ACC112 (cell line): ENCODE data around the gene ARHGAP15.

ENCODE experiments used
- H2AFZ ChIP-seq: fragments of 200-600 bp; sonication (generic); one replicate; pipeline ENCODE4 v1.6.0; 2017; ENCODE audit warnings: antibody characterized with exemption, low read length; ENCODE audit not compliant: unreplicated experiment
- H3K27ac ChIP-seq: fragments of 200-600 bp; sonication (generic); 2 replicates; pipeline ENCODE4 v1.5.1; 2014; ENCODE audit warnings: low read depth, mild to moderate bottlenecking, antibody characterized with exemption, low read length, moderate library complexity
- H3K27me3 ChIP-seq: fragments of 200-600 bp; sonication (generic); 2 replicates; pipeline ENCODE4 v1.6.1; 2014; ENCODE audit warnings: mild to moderate bottlenecking, antibody characterized with exemption, low read length, moderate library complexity, mixed read lengths; ENCODE audit not compliant: insufficient read depth
- H3K36me3 ChIP-seq: fragments of 200-600 bp; sonication (generic); 2 replicates; pipeline ENCODE4 v1.6.1; 2016; ENCODE audit warnings: mild to moderate bottlenecking, antibody characterized with exemption, low read length, moderate library complexity, mixed read lengths; ENCODE audit not compliant: insufficient read depth
- H3K4me1 ChIP-seq: fragments of 200-600 bp; sonication (generic); one replicate; pipeline ENCODE4 v1.6.1; 2016; ENCODE audit warnings: low read length, mixed read lengths; ENCODE audit not compliant: insufficient read depth, unreplicated experiment, control insufficient read depth
- H3K4me3 ChIP-seq: fragments of 200-600 bp; sonication (generic); 2 replicates; pipeline ENCODE4 v1.5.1; 2014; ENCODE audit warnings: mild to moderate bottlenecking, low read depth, low read length
- H3K79me2 ChIP-seq: fragments of 200-600 bp; sonication (generic); one replicate; pipeline ENCODE4 v1.6.0; 2016; ENCODE audit warnings: low read length; ENCODE audit not compliant: control insufficient read depth, unreplicated experiment, insufficient read depth

Gene ARHGAP15

DNA sequence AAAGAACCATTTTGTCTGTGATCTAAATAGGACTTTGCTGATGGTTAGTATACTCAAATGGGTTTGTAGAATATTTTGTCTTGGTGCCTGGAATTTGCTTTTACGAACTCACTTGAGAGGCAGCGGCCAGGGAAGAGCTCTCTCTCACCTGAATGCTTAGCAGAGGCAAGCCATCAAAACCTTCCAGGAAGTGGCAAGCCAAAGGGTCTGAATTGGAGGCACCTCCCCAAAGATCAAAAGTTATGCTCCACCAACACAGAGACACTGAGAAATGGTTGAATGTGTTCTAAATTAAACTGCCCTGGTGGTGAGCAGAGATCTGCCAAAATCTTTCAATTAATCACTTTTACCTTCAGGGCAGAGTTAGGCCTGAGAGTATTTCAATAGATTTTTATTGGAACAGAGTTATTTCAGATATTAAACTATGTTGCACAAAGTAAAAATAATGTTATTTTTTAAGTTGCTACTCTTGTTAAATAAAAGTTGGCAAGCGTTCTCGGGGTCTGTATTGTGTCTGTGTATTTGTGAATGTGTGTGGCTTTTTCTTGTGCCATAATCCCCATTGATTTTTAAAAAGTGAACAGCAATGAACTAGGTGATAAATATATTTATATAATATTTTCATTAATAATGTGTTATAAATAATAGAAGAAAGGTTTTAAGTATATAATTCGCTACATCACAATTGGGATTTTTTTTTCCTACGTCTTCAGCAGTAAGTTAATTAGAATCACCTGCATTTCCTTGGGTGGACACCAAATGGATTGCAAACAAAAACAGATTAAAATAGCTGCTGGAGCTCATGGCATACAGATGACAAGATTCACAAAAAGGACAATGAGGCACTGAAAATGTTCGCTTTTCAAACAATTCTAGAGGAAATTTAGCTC lies 416.1 kb downstream of the ARHGAP15 start:
- H3K27me3 ChIP-seq = no peaks in the 10 kb centered on the region
- H3K4me3 ChIP-seq = no peak overlapping the region
- no peak overlapping the region for H2AFZ ChIP-seq
- no peaks in the 10 kb centered on the region for H3K4me1 ChIP-seq
- no peaks in the 10 kb centered on the region for H3K36me3 ChIP-seq
- H3K27ac ChIP-seq = no peak overlapping the region
- H3K79me2 ChIP-seq = no peaks in the 10 kb centered on the region

DNA sequence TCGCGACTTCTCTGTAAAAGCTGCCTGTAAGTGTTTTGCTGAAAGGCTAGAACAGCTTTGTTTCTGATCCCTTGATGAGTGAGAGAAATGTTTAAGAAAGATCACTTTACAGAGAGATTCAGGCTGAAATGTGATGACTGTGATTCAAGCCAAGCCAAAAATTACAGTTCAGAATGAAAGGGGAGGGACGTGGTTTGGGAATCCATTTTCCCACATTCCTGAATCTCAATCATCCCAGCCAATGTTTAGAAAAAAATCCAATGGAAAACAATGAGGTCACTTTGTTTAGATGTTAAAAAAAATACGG lies 416.7 kb downstream of the ARHGAP15 start:
- Histone ChIP-seq H3K27me3 (no peaks in the 10 kb centered on the region), H3K36me3 (no peaks in the 10 kb centered on the region), H3K4me1 (no peaks in the 10 kb centered on the region), H3K27ac (no peak overlapping the region), H3K79me2 (no peaks in the 10 kb centered on the region), H2AFZ (no peak overlapping the region), H3K4me3 (no peak overlapping the region)

DNA sequence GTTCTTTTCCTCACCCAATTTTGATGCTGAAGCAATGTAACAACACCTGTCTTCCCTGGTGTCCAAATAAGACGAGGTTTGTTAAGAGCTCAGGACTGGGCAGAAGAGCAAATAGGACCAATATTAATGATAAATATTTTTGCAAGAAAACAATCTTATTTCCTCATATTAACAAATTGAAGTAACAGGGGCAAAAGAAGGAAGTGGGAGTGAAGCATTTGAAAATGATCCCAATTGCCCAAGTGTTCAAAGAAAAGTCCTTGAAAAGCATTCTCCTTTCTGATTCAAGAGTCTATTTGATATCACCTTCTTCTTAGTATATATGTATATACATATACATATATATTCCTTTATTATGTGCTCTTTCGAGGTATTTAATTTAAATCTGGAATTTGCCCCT lies 418.8 kb downstream of the ARHGAP15 start:
- no peaks in the 10 kb centered on the region for H3K36me3 ChIP-seq
- no peaks in the 10 kb centered on the region for H3K27me3 ChIP-seq
- H2AFZ ChIP-seq = no peak overlapping the region
- no peak overlapping the region for H3K27ac ChIP-seq
- H3K4me1 ChIP-seq = no peaks in the 10 kb centered on the region
- no peak overlapping the region for H3K4me3 ChIP-seq
- H3K79me2 ChIP-seq = no peaks in the 10 kb centered on the region

DNA sequence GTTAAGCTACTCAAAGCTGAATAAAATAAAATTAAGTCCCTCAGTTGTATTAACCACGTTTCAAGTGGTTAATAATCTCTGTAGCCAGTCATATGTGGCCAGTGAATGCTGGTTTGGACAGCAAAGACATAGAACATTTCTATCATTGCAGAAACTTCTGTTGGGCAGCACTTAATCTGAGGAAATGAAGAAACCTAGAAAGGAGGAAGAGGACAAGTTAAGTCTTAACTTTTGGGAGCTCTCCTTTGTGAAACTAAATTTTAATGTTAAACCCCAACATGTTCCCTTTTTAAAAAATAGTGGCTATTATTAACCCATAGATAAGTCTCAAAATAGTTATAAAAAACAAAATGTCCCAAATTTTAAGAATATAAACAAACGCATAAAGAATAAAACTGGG lies 421.3 kb downstream of the ARHGAP15 start:
- Histone ChIP-seq H3K27me3 (no peaks in the 10 kb centered on the region), H3K4me3 (no peak overlapping the region), H2AFZ (no peak overlapping the region), H3K27ac (no peak overlapping the region), H3K4me1 (no peaks in the 10 kb centered on the region), H3K79me2 (no peaks in the 10 kb centered on the region), H3K36me3 (no peaks in the 10 kb centered on the region)

GRCh38 chr2:143551971-143552650 lies 422.9 kb downstream of the ARHGAP15 start:
- Histone ChIP-seq H3K36me3 (no peaks in the 10 kb centered on the region), H3K27me3 (no peaks in the 10 kb centered on the region), H3K79me2 (no peaks in the 10 kb centered on the region), H3K4me1 (no peaks in the 10 kb centered on the region), H3K27ac (no peak overlapping the region), H2AFZ (no peak overlapping the region), H3K4me3 (no peak overlapping the region)

- no peaks in the 10 kb centered on the region for H3K27me3 ChIP-seq
- H3K27ac ChIP-seq = no peak overlapping the region
- no peaks in the 10 kb centered on the region for H3K36me3 ChIP-seq
- H3K4me3 ChIP-seq = no peak overlapping the region
- no peaks in the 10 kb centered on the region for H3K4me1 ChIP-seq
- no peaks in the 10 kb centered on the region for H3K79me2 ChIP-seq
- H2AFZ ChIP-seq = no peak overlapping the region
Observed at GRCh38 chr2:143553261-143553660, 424.0 kb downstream of the ARHGAP15 start.

GRCh38 chr2:143558665-143559064 lies 429.4 kb downstream of the ARHGAP15 start:
- H2AFZ ChIP-seq = no peak overlapping the region
- no peaks in the 10 kb centered on the region for H3K79me2 ChIP-seq

GRCh38 chr2:143559147-143559546 lies 429.9 kb downstream of the ARHGAP15 start:
- Histone ChIP-seq H3K27me3 (no peaks in the 10 kb centered on the region), H3K36me3 (no peaks in the 10 kb centered on the region), H3K79me2 (no peaks in the 10 kb centered on the region), H3K4me1 (no peaks in the 10 kb centered on the region), H3K4me3 (no peak overlapping the region), H2AFZ (no peak overlapping the region), H3K27ac (no peak overlapping the region)

More at GRCh38 chr2:143558665-143559064, 429.4 kb downstream of the ARHGAP15 start:
- Histone ChIP-seq H3K27me3 (no peaks in the 10 kb centered on the region), H3K4me1 (no peaks in the 10 kb centered on the region), H3K36me3 (no peaks in the 10 kb centered on the region), H3K27ac (no peak overlapping the region), H3K4me3 (no peak overlapping the region)

GRCh38 chr2:143560724-143561123 lies 431.5 kb downstream of the ARHGAP15 start:
- Histone ChIP-seq H3K4me1 (no peaks in the 10 kb centered on the region), H3K4me3 (no peak overlapping the region), H3K36me3 (no peaks in the 10 kb centered on the region), H3K79me2 (no peaks in the 10 kb centered on the region), H3K27me3 (no peaks in the 10 kb centered on the region), H2AFZ (no peak overlapping the region), H3K27ac (no peak overlapping the region)

DNA sequence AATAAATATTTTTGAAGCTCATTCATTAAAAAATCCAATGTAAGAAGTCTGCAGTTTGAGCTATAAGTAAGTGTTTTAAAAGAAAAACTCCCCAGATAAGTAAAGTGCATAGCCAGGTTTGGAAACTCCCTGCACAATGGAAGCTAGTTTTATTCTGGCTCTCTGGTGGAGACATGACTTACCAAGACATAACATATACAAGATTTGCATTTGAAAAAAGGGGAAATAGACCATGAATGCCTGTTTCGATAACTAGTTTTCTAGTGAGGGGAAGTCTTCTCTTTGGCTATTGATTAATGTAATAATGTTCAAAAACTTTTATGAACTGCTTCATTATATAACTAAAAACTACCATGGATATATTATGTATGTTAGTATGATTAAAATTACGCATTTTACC lies 435.2 kb downstream of the ARHGAP15 start:
- H2AFZ ChIP-seq = no peak overlapping the region
- H3K27me3 ChIP-seq = no peaks in the 10 kb centered on the region
- H3K27ac ChIP-seq = no peak overlapping the region
- no peaks in the 10 kb centered on the region for H3K79me2 ChIP-seq
- no peak overlapping the region for H3K4me3 ChIP-seq
- no peaks in the 10 kb centered on the region for H3K4me1 ChIP-seq
- H3K36me3 ChIP-seq = no peaks in the 10 kb centered on the region

GRCh38 chr2:143571747-143572146 lies 442.5 kb downstream of the ARHGAP15 start:
- Histone ChIP-seq H3K27ac (no peak overlapping the region), H3K79me2 (no peaks in the 10 kb centered on the region), H3K4me3 (no peak overlapping the region), H3K27me3 (peaks cover 6% of the 10 kb centered on the region; the same call in 1 of the 2 replicates), H3K36me3 (no peaks in the 10 kb centered on the region), H2AFZ (no peak overlapping the region), H3K4me1 (no peaks in the 10 kb centered on the region)
